Vagina (tissue), 2 donors: ENCODE data around the gene ITGAL. TPM values are rescaled to one million over a fixed set of nuclear protein-coding genes. Genes with fewer than 3 reads are reported as not detected.
"Not testable (repeated sequence)": the region's sequence is repeated elsewhere in the genome, so short reads cannot be mapped to it uniquely, and the experiment has no call there.

ENCODE experiments used
- DNase-seq, 2 donors: peaks; one replicate each; pipeline ENCODE4 v3.0.0-alpha.2; 2017; ENCODE audit errors: extremely low spot score in 2 of 2
- H3K27ac ChIP-seq: fragments of 200-600 bp; sonication (generic); one replicate; pipeline ENCODE4 v1.5.1; 2019
- H3K27me3 ChIP-seq: fragments of 200-600 bp; sonication (generic); one replicate; pipeline ENCODE4 v1.5.1; 2019
- H3K36me3 ChIP-seq, 2 donors: fragments of 200-600 bp; sonication (generic); one replicate each; pipeline ENCODE4 v1.5.1; 2017 to 2019
- H3K4me1 ChIP-seq: fragments of 200-600 bp; sonication (generic); one replicate; pipeline ENCODE4 v1.5.1; 2019
- H3K4me3 ChIP-seq, 2 donors: fragments of 200-600 bp; sonication (generic); 1 replicate in 1 of 2; 2 replicates in 1 of 2; pipeline ENCODE4 v1.5.1; 2016 to 2019
- H3K9me3 ChIP-seq: fragments of 200-600 bp; sonication (generic); one replicate; pipeline ENCODE4 v1.5.1; 2019
- POLR2A ChIP-seq, 2 donors: fragments of 450-650 bp; IDR thresholded peaks; one replicate each; pipeline ENCODE4 v1.6.1; 2017; ENCODE audit warnings: antibody characterized with exemption in 2 of 2, mild to moderate bottlenecking in 2 of 2, moderate library complexity in 2 of 2
- POLR2AphosphoS5 ChIP-seq, 2 donors: sonication (generic); formaldehyde crosslinking; IDR thresholded peaks; one replicate each; pipeline ENCODE4 v1.9.0; 2017; ENCODE audit warnings: antibody characterized with exemption in 2 of 2, mild to moderate bottlenecking in 2 of 2, low read depth in 1 of 2; ENCODE audit not compliant: insufficient read depth in 1 of 2
- intact Hi-C: fragments of 100-400 bp; cut with DNase I; formaldehyde crosslinking; loops from one replicate; pipeline ENCODE4 v1.15.1; 2023
- total RNA-seq: library from RNA; depleted of rRNA; stranded (reverse); fragments of >200 nt; gene quantifications from one replicate; pipeline ENCODE4 v1.2.3, GENCODE V29; 2016
- TF ChIP-seq, protein P1 (sequence below), 3 experiments: fragments of 450-650 bp in 2 of 3; fragments of 200-600 bp in 1 of 3; sonication (generic) in 1 of 3; IDR thresholded peaks; one replicate each; pipeline ENCODE4 v1.5.1; 2017 to 2019; ENCODE audit warnings: antibody characterized with exemption in 3 of 3, mild to moderate bottlenecking in 2 of 3, moderate library complexity in 2 of 3

The ITGAL gene
- total RNA-seq, 1 donor from 2014 or later = 5.4 TPM

- DNase-seq = no peak
- Histone ChIP-seq H3K9me3 (no peaks in the 10 kb centered on the region), H3K4me3 (no peak overlapping the region), H3K4me1 (no peaks in the 10 kb centered on the region), H3K27ac (no peak overlapping the region), H3K36me3 (no peaks in the 10 kb centered on the region), H3K27me3 (no peaks in the 10 kb centered on the region)
- intact Hi-C loops = no loop called here
- TF ChIP-seq, protein P1, sequence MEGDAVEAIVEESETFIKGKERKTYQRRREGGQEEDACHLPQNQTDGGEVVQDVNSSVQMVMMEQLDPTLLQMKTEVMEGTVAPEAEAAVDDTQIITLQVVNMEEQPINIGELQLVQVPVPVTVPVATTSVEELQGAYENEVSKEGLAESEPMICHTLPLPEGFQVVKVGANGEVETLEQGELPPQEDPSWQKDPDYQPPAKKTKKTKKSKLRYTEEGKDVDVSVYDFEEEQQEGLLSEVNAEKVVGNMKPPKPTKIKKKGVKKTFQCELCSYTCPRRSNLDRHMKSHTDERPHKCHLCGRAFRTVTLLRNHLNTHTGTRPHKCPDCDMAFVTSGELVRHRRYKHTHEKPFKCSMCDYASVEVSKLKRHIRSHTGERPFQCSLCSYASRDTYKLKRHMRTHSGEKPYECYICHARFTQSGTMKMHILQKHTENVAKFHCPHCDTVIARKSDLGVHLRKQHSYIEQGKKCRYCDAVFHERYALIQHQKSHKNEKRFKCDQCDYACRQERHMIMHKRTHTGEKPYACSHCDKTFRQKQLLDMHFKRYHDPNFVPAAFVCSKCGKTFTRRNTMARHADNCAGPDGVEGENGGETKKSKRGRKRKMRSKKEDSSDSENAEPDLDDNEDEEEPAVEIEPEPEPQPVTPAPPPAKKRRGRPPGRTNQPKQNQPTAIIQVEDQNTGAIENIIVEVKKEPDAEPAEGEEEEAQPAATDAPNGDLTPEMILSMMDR (IDR thresholded peaks at IDR 0.05) = no peak
- TF ChIP-seq POLR2A (IDR thresholded peaks at IDR 0.05) (no peak), POLR2AphosphoS5 (IDR thresholded peaks at IDR 0.05; ENCODE audit: insufficient read depth in 1 of 2, low read depth in 1 of 2) (no peak)
These were observed 15.3 kb upstream of the ITGAL start for GRCh38 chr16:30457256-30457655.

DNA sequence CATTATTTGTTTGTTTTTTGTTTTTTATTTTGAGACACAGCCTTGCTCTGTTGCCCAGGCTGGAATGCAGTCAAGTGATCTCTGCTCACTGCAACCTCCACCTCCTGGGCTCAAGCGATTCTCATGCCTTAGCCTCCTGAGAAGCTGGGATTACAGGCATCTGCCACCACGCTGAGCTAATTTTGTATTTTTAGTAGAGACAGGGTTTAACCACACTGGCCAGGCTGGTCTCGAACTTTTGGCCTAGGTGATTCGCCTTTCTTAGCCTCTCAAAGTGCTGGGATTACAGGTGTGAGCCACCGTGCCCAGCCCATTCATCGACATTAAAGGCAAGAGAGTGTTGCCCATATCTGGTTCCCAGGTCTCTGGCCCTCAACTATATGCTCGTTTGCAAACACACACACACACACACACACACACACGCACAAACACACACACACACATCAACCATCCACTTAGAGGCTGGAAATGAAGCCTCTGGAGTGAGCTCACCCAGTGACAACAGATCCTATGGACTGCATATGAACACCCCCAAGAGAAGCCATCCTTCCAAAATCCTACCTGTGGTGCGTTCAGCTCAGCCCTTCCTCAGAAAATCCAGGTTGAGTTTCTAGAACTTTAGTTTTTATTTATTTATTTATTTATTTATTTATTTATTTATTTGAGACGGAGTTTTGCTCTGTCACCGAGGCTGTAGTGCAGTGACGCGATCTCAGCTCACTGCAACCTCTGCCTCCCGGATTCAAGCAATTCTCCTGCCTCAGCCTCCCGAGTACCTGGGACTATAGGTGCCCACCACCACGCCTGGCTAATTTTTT, 14.6 kb upstream of the ITGAL start:
- H3K4me1 ChIP-seq = no peaks in the 10 kb centered on the region

GRCh38 chr16:30458561-30459394, 13.8 kb upstream of the ITGAL start:
- no peaks in the 10 kb centered on the region for H3K4me1 ChIP-seq
- no peak overlapping the region for H3K27ac ChIP-seq
- intact Hi-C loops = no loop called here
- no peak overlapping the region for H3K4me3 ChIP-seq
- no peak for DNase-seq
- H3K36me3 ChIP-seq = no peaks in the 10 kb centered on the region
- no peaks in the 10 kb centered on the region for H3K9me3 ChIP-seq
- TF ChIP-seq, protein P1 (IDR thresholded peaks at IDR 0.05) = no peak
- no peak for TF ChIP-seq POLR2A (IDR thresholded peaks at IDR 0.05)
- no peak for TF ChIP-seq POLR2AphosphoS5 (IDR thresholded peaks at IDR 0.05; ENCODE audit: insufficient read depth in 1 of 2, low read depth in 1 of 2)
- no peaks in the 10 kb centered on the region for H3K27me3 ChIP-seq

More for the DNA sequence above, 14.6 kb upstream of the ITGAL start:
- TF ChIP-seq POLR2AphosphoS5 (IDR thresholded peaks at IDR 0.05; ENCODE audit: insufficient read depth in 1 of 2, low read depth in 1 of 2) (no peak), POLR2A (IDR thresholded peaks at IDR 0.05) (no peak)
- TF ChIP-seq, protein P1 (IDR thresholded peaks at IDR 0.05) = no peak
- intact Hi-C loops = no loop called here
- Histone ChIP-seq H3K27me3 (no peaks in the 10 kb centered on the region), H3K9me3 (no peaks in the 10 kb centered on the region), H3K27ac (no peak overlapping the region), H3K4me3 (no peak overlapping the region), H3K36me3 (no peaks in the 10 kb centered on the region)
- no peak for DNase-seq

GRCh38 chr16:30459456-30459855, 13.1 kb upstream of the ITGAL start:
- Histone ChIP-seq H3K27me3 (no peaks in the 10 kb centered on the region), H3K4me1 (no peaks in the 10 kb centered on the region), H3K27ac (no peak overlapping the region), H3K9me3 (no peaks in the 10 kb centered on the region), H3K36me3 (no peaks in the 10 kb centered on the region), H3K4me3 (no peak overlapping the region)
- DNase-seq = no peak
- intact Hi-C loops = no loop called here
- TF ChIP-seq POLR2A (IDR thresholded peaks at IDR 0.05) = no peak
- TF ChIP-seq, protein P1 (IDR thresholded peaks at IDR 0.05) = no peak
- no peak for TF ChIP-seq POLR2AphosphoS5 (IDR thresholded peaks at IDR 0.05; ENCODE audit: insufficient read depth in 1 of 2, low read depth in 1 of 2)

DNA sequence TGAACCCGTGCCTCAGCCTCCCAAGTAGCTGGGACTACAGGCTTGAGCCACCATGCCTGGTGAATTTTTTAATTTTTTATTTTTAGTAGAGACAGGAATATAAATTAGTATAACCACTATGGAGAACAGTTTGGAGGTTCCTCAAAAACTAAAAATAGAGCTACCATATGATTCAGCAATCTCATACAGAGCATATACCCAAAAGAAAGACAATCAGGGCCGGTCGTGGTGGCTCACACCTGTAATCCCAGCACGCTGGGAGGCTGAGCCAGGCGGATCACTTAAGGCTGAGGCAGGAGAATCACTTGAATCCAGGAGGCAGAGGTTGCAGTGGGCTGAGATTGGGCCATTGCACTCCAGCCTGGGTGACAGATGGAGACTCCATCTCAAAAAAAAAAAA, 11.1 kb upstream of the ITGAL start:
- H3K4me1 ChIP-seq, H3K36me3 ChIP-seq, H3K4me3 ChIP-seq, H3K9me3 ChIP-seq, H3K27me3 ChIP-seq, intact Hi-C loops, DNase-seq, H3K27ac ChIP-seq: not testable (repeated sequence)
